COLO829 (cell line): ENCODE results near the gene G3BP2.
A peak's percentile ranks its signal among the peaks of the same experiment; 100 is the strongest.
"Not testable (repeated sequence)": the region's sequence is repeated elsewhere in the genome, so short reads cannot be mapped to it uniquely, and the experiment has no call there.

Experiments
- DNase-seq: peaks from one replicate; pipeline ENCODE4 v3.0.0; 2012; ENCODE audit warnings: low spot score

The G3BP2 gene

GRCh38 chr4:75683482-75684155, 10.4 kb upstream of the G3BP2 start:
- peak; percentile 54 for DNase-seq

- no peak for DNase-seq
These were observed 6.8 kb upstream of the G3BP2 start for GRCh38 chr4:75679876-75680575.

DNA sequence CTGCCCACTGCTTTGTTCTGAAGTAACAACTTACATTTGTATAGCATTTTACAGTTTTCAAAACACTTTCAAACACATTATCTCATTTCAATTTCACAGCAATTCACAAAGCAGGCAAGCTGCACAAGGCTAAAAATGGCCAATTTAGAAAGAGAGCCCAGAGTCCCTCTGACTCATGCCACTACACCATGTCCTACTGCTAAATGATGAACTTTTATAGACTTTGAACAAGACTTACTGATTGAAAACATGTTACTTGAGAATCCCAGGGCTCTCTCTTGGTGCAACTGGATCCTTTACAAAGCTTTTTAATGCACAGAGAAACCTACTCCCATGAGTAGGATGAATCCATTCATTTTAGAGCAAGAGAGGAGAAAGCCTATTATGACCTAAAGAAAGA, 5.8 kb upstream of the G3BP2 start:
- no peak for DNase-seq

GRCh38 chr4:75678473-75678872, 5.3 kb upstream of the G3BP2 start:
- DNase-seq, result no peak

- peak; percentile 88 for DNase-seq
These were observed 1.9 kb upstream of the G3BP2 start for GRCh38 chr4:75675004-75675531.

GRCh38 chr4:75673959-75674328, 733 bp upstream of the G3BP2 start:
- DNase-seq, result peak; percentile 52

GRCh38 chr4:75672461-75673026, 667 bp downstream of the G3BP2 start:
- no peak for DNase-seq

GRCh38 chr4:75671802-75672421, 1.3 kb downstream of the G3BP2 start:
- no peak for DNase-seq

DNA sequence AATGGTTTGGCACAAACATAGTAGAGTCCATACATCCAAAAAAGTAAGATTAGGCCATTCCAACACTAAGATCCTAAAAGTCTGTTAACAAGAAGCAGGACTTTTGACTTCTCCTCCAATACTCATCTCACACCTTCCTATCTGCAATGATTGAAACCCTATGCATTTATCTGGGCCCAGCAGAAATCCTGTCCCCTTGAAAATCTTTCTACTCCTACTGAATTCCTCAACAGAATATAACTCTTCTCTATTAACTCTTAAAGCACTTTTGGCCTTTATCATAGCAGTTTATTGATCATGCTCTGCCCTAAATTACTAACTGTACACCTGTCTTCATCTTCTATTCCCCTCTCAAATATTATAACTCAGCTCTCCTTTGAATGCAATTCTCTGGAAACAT, 4.6 kb downstream of the G3BP2 start:
- DNase-seq, result no peak

DNA sequence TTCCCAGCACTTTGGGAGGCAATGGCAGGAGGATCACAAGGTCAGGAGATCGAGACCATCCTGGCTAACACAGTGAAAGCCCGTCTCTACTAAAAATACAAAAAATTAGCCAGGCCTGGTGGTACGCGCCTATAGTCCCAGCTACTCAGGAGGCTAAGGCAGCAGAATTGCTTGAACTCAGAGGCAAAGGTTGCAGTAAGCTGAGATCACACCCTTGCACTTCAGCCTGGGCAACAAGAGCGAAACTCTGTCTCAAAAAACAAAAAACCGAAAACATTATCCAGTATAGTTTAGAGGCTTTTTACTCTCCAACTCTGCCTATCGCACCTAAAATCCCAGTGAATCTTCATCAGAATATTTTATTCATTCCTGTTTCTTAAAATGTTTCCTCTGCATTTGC, 5.6 kb downstream of the G3BP2 start:
- DNase-seq, result not testable (repeated sequence)

DNA sequence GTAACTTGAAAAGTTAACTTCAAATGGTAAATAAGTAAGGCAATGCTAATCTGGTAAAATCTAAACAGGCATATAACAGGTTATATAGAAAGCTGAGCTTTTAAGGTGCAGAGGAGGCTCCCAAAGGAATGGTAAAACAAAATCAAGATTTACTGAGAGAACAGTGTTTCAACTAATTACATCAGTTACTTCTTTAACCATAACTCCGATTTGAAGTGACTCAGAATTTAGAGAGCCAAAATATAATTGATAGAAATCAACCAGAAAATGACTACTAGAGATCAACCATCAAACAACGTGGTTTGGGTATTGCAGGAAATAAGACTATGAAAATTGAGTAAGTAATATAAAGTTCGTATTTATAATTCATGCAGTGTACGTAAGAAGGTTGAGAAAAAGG, 6.9 kb downstream of the G3BP2 start:
- no peak for DNase-seq

- not testable (repeated sequence) for DNase-seq
These were observed 8.6 kb downstream of the G3BP2 start for GRCh38 chr4:75664604-75665003.

GRCh38 chr4:75662626-75663025, 10.6 kb downstream of the G3BP2 start:
- no peak for DNase-seq

- DNase-seq, result no peak
These were observed 12.7 kb downstream of the G3BP2 start for GRCh38 chr4:75660491-75660890.

DNA sequence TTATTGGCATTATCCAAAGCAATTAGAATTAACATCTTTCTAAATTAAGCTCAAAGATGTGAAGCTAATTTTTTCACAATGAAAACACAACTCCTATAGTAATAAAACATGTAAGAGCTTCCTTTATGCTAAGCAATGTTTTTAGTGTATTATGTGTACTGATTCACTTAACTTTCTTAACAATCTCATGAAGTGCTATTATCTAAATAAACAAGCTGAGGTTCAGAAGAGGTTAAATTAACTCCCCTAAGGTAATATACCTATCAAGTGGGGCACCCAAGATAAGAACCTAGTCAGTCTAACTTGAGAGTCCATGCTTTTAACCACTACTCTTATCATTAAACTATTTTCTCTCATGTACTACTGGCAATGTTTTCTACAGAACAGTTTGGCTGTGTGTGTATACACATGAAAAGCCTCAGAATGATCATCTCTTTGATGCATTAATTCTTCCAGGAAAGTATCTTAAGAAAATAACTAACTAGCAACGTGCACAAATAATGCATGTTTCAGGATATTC, 13.6 kb downstream of the G3BP2 start:
- no peak for DNase-seq

- DNase-seq, result no peak
These were observed 14.3 kb downstream of the G3BP2 start for GRCh38 chr4:75658876-75659275.

DNA sequence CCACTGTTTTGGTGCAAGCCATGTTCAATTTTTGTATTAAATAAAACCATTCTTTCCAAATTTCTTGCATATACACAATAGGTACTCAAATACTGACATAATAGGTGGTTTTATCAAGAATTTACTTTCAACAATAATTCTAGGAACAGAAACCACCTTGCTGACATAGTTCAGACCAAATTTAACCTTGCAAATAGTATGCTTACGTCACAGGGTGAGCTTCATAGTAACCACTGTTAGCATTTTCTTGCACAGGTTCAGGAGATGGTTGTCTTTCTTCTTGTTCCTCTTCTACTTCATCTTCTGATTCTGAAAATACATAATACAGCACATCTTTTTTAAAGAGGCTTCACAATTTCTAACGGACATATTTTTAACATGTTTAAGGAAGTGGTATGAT, 17.6 kb downstream of the G3BP2 start:
- no peak for DNase-seq

DNA sequence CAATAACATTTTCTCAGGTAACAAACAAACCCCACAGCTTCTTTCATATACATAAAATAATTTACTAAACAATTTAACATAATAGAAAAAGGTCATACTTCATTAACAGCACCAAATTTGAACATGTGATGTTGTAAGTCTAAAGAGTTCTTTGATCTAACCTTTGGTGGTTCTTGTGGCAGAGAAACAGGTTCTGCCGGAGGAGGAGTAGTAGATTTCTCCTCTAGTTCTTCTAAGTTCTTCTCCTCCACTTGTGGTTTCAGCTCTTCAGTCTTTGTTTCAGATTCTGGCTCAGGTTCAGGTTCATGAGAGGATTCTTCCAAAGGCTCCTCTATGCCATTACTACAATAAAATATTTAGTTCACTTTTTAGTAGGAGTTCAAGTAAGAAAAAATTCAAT, 18.3 kb downstream of the G3BP2 start:
- no peak for DNase-seq

DNA sequence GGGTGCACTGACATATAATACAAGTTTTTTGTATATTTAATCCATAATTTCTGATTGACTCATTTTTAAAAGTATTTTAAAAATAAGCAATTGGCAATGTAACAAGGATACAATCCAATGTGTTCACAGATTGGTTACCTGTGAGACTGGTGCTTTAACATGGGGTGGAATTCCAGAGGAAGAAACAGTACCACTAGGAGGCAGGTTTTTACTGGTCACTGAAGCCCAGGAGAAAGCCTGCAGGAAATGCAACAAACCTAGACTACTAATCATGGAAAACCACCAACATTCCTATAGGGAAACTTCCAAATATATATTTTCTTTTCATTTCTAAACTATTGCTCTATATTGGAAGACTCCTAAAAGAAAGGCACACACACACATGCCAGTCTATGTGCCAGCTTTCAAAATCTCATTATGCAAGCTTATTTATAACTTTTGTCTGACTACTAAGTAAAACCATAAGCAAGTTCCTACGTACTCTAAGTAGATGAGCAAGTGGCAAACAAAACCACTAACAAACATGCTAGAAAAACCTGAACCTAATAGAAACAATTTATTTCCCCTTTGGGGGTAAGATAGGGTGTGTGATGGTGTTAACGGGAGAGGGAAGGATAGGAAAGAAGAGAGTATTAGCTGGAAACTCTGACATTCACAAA, 19.2 kb downstream of the G3BP2 start:
- no peak for DNase-seq

- DNase-seq, result no peak
These were observed 29.1 kb downstream of the G3BP2 start for GRCh38 chr4:75644095-75644494.

GRCh38 chr4:75643651-75644050, 29.6 kb downstream of the G3BP2 start:
- no peak for DNase-seq

DNA sequence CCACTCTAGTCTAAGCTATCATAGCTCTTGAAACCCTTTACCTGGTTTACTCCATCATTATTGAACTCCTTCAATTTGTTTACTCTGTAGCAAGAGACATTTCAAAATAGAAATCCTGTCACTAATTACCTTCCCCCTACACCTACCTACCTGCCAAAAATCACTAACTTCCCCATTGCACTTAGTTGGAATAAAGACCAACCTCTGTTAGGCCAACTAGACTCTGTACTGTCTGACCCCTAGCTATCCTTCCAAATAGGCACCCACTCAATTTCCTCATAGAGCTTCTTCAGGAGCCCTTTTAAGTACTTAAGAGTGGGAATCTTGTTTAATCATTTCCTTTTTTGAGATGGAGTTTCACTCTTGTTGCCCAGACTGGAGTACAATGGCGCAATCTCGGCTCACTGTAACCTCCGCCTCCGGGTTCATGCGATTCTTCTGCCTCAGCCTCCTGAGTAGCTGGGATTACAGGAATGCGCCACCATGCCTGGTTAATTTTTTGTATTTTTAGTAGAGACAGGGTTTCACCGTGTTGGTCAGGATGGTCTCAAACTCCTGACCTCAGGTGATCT, 34.0 kb downstream of the G3BP2 start:
- DNase-seq, result no peak
